ENCODE results near the gene COBL.

Gene COBL

DNA sequence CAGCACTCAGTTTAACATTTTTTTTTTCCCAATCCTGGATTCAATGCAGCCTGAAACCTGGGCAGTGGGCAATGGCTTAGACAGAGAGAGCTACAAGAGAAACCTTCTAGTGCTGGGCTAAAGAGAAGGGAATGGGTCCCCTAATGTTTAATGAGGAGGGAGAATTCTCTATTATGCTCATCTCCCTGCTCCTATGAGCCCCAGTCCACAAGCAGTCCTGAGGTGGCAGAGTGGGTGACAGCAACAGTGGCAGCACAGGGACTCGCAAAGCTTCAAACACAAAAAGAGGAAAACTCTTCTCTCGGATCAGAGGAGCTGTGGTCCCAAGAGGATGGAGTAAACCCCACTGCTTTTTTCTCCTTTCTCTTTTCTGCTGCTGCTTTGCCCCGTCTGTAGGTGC lies 36.5 kb downstream of the COBL start:
- TF ChIP-seq EP300 (IDR thresholded peaks at IDR 0.05; ENCODE audit: borderline replicate concordance) (no peak), EGR1 (IDR thresholded peaks at IDR 0.05) (no peak), TEAD4 (IDR thresholded peaks at IDR 0.05) (no peak), TAF1 (IDR thresholded peaks at IDR 0.05; ENCODE audit: low read depth) (no peak), ZBTB7A (IDR thresholded peaks at IDR 0.05; ENCODE audit: low read depth) (no peak), FOXM1 (IDR thresholded peaks at IDR 0.05; ENCODE audit: borderline replicate concordance, low read depth) (no peak), NFIC (IDR thresholded peaks at IDR 0.05) (no peak)
- TF ChIP-seq, protein P1, sequence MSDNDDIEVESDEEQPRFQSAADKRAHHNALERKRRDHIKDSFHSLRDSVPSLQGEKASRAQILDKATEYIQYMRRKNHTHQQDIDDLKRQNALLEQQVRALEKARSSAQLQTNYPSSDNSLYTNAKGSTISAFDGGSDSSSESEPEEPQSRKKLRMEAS (IDR thresholded peaks at IDR 0.05) = no peak
- TF ChIP-seq, protein P2, sequence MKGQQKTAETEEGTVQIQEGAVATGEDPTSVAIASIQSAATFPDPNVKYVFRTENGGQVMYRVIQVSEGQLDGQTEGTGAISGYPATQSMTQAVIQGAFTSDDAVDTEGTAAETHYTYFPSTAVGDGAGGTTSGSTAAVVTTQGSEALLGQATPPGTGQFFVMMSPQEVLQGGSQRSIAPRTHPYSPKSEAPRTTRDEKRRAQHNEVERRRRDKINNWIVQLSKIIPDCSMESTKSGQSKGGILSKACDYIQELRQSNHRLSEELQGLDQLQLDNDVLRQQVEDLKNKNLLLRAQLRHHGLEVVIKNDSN (IDR thresholded peaks at IDR 0.05) = no peak
- TF ChIP-seq, protein P3, sequence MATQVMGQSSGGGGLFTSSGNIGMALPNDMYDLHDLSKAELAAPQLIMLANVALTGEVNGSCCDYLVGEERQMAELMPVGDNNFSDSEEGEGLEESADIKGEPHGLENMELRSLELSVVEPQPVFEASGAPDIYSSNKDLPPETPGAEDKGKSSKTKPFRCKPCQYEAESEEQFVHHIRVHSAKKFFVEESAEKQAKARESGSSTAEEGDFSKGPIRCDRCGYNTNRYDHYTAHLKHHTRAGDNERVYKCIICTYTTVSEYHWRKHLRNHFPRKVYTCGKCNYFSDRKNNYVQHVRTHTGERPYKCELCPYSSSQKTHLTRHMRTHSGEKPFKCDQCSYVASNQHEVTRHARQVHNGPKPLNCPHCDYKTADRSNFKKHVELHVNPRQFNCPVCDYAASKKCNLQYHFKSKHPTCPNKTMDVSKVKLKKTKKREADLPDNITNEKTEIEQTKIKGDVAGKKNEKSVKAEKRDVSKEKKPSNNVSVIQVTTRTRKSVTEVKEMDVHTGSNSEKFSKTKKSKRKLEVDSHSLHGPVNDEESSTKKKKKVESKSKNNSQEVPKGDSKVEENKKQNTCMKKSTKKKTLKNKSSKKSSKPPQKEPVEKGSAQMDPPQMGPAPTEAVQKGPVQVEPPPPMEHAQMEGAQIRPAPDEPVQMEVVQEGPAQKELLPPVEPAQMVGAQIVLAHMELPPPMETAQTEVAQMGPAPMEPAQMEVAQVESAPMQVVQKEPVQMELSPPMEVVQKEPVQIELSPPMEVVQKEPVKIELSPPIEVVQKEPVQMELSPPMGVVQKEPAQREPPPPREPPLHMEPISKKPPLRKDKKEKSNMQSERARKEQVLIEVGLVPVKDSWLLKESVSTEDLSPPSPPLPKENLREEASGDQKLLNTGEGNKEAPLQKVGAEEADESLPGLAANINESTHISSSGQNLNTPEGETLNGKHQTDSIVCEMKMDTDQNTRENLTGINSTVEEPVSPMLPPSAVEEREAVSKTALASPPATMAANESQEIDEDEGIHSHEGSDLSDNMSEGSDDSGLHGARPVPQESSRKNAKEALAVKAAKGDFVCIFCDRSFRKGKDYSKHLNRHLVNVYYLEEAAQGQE (IDR thresholded peaks at IDR 0.05; ENCODE audit: low read depth) = no peak

DNA sequence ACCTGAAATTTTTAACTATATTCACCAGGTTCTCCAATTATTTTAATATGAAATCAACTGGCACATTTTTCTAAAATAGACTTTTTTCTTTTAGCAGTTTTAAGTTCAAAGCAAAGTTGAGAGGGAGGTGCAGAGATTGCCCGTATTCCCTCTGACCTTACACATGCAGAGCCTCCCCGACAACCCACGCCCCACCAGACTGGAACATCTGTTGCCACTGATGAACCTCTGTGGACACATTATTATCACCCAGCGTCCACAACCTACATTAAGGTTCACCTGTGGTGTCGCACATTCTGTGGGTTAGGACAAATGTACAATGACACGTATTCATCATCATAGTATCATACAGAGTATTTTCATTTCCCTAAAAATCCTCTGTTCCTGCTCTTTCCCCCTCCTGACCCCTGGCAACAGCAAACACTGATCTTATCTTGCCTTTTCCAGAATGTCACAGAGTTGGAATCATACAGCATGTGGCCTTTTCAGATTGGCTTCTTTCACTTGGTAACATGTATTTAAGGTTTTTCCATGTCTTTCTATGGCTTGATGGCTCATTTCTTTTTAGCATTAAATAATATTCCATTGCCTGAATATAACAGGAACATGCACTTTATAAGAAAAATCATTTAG lies 37.1 kb downstream of the COBL start:
- TF ChIP-seq CREB1 (IDR thresholded peaks at IDR 0.05; ENCODE audit: low read depth) (no peak), ZBTB7A (IDR thresholded peaks at IDR 0.05; ENCODE audit: low read depth) (no peak), TCF12 (IDR thresholded peaks at IDR 0.05; ENCODE audit: low read depth) (no peak), TAF1 (IDR thresholded peaks at IDR 0.05; ENCODE audit: low read depth) (no peak), FOXM1 (IDR thresholded peaks at IDR 0.05; ENCODE audit: borderline replicate concordance, low read depth) (no peak), TEAD4 (IDR thresholded peaks at IDR 0.05) (no peak), CEBPB (IDR thresholded peaks at IDR 0.05) (no peak), RAD21 (IDR thresholded peaks at IDR 0.05; ENCODE audit: low read depth) (no peak), EGR1 (IDR thresholded peaks at IDR 0.05) (no peak), EP300 (IDR thresholded peaks at IDR 0.05; ENCODE audit: borderline replicate concordance) (no peak), NFIC (IDR thresholded peaks at IDR 0.05) (no peak), YY1 (IDR thresholded peaks at IDR 0.05; ENCODE audit: low read depth) (no peak)
- TF ChIP-seq, protein P2 (IDR thresholded peaks at IDR 0.05) = no peak
- TF ChIP-seq, protein P3 (IDR thresholded peaks at IDR 0.05; ENCODE audit: low read depth) = no peak
- TF ChIP-seq, protein P1 (IDR thresholded peaks at IDR 0.05) = no peak

DNA sequence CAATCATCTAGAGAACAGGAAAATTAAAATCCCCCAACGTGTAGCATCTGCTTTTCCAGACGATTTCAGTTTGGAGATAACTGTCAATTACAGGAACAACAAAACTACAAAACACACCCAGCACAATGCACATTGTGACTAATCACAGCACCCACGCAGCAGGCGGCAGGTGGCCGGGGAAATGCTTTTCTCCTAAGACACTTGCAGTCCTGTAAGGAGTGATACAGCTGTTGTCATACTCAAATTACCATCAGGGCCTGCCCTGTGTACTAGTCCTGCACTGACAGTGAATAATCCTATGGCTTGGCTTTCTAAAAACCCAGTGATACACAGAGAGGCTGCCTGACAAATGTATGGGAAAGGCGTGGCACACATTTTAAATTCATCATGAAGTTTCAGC lies 37.8 kb downstream of the COBL start:
- no peak for TF ChIP-seq ZBTB7A (IDR thresholded peaks at IDR 0.05; ENCODE audit: low read depth)
- no peak for TF ChIP-seq CEBPB (IDR thresholded peaks at IDR 0.05)
- no peak for TF ChIP-seq RAD21 (IDR thresholded peaks at IDR 0.05; ENCODE audit: low read depth)
- TF ChIP-seq, protein P3 (IDR thresholded peaks at IDR 0.05; ENCODE audit: low read depth) = no peak
- no peak for TF ChIP-seq FOXM1 (IDR thresholded peaks at IDR 0.05; ENCODE audit: borderline replicate concordance, low read depth)
- TF ChIP-seq, protein P1 (IDR thresholded peaks at IDR 0.05) = no peak
- TF ChIP-seq, protein P2 (IDR thresholded peaks at IDR 0.05) = no peak
- TF ChIP-seq TEAD4 (IDR thresholded peaks at IDR 0.05) = no peak
- TF ChIP-seq NFIC (IDR thresholded peaks at IDR 0.05) = no peak
- TF ChIP-seq EP300 (IDR thresholded peaks at IDR 0.05; ENCODE audit: borderline replicate concordance) = no peak
- no peak for TF ChIP-seq TAF1 (IDR thresholded peaks at IDR 0.05; ENCODE audit: low read depth)
- TF ChIP-seq EGR1 (IDR thresholded peaks at IDR 0.05) = no peak
- no peak for TF ChIP-seq TCF12 (IDR thresholded peaks at IDR 0.05; ENCODE audit: low read depth)
